ENCODE measurements around the gene PDLIM4.

Gene PDLIM4

GRCh38 chr5:132239776-132240175 lies 17.7 kb upstream of the PDLIM4 start:
- no peak overlapping the region for H3K27ac ChIP-seq
- no peak for TF ChIP-seq ZFX (IDR thresholded peaks at IDR 0.05)
- TF ChIP-seq CTCF (conservative IDR thresholded peaks at IDR 0.05), result no peak

GRCh38 chr5:132243366-132243977 lies 14.0 kb upstream of the PDLIM4 start:
- no peak for TF ChIP-seq CTCF (conservative IDR thresholded peaks at IDR 0.05)
- TF ChIP-seq ZFX (IDR thresholded peaks at IDR 0.05), result no peak
- H3K27ac ChIP-seq, result no peak overlapping the region

GRCh38 chr5:132245593-132245992 lies 11.9 kb upstream of the PDLIM4 start:
- H3K27ac ChIP-seq, result no peak overlapping the region
- TF ChIP-seq CTCF (conservative IDR thresholded peaks at IDR 0.05), result no peak
- no peak for TF ChIP-seq ZFX (IDR thresholded peaks at IDR 0.05)

GRCh38 chr5:132246806-132247205 lies 10.7 kb upstream of the PDLIM4 start:
- TF ChIP-seq CTCF (conservative IDR thresholded peaks at IDR 0.05) (no peak), ZFX (IDR thresholded peaks at IDR 0.05) (no peak)
- H3K27ac ChIP-seq, result no peak overlapping the region

GRCh38 chr5:132250547-132250946 lies 6.9 kb upstream of the PDLIM4 start:
- H3K27ac ChIP-seq, result no peak overlapping the region
- TF ChIP-seq ZFX (IDR thresholded peaks at IDR 0.05), result no peak
- no peak for TF ChIP-seq CTCF (conservative IDR thresholded peaks at IDR 0.05)

- no peak overlapping the region for H3K27ac ChIP-seq
- TF ChIP-seq CTCF (conservative IDR thresholded peaks at IDR 0.05) (no peak), ZFX (IDR thresholded peaks at IDR 0.05) (no peak)
Measured at GRCh38 chr5:132251220-132251725, 6.2 kb upstream of the PDLIM4 start.

- TF ChIP-seq CTCF (conservative IDR thresholded peaks at IDR 0.05), result no peak
- no peak overlapping the region for H3K27ac ChIP-seq
Measured at GRCh38 chr5:132253008-132253441, 4.5 kb upstream of the PDLIM4 start.
